Measurements from ENCODE around the gene RHOBTB3.

DNA sequence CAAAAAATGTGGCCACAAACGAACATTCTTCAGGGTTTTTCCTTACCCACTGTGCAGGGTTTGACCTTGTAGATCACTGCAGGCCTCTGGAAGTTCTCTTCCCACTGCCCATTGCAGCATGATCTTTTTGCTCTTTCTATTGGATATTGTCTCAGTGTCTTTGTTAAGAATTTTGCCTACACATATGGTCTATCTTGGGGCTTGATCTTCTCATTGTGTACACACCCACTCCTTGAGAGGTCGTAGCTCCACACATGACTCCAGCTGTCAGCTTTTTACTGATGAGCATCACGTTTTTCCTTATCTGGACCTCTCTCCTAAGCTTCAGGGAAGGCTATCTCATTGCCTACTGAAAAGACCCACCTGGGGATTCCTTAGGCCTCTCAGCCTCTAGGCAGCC lies 94.4 kb downstream of the RHOBTB3 start:
- TF ChIP-seq, protein P1, sequence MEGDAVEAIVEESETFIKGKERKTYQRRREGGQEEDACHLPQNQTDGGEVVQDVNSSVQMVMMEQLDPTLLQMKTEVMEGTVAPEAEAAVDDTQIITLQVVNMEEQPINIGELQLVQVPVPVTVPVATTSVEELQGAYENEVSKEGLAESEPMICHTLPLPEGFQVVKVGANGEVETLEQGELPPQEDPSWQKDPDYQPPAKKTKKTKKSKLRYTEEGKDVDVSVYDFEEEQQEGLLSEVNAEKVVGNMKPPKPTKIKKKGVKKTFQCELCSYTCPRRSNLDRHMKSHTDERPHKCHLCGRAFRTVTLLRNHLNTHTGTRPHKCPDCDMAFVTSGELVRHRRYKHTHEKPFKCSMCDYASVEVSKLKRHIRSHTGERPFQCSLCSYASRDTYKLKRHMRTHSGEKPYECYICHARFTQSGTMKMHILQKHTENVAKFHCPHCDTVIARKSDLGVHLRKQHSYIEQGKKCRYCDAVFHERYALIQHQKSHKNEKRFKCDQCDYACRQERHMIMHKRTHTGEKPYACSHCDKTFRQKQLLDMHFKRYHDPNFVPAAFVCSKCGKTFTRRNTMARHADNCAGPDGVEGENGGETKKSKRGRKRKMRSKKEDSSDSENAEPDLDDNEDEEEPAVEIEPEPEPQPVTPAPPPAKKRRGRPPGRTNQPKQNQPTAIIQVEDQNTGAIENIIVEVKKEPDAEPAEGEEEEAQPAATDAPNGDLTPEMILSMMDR (IDR thresholded peaks at IDR 0.05) = no peak
- no peak for TF ChIP-seq EP300 (IDR thresholded peaks at IDR 0.05)

All from stomach (tissue), 4 donors.